ENCODE measurements around the gene TTI1. TPM values are rescaled to one million over a fixed set of nuclear protein-coding genes. Genes with fewer than 3 reads are reported as not detected.

The TTI1 gene
- polyA plus RNA-seq, 1 of the 3 experiments (the other 2 are of a cell fraction): 15.6 TPM

GRCh38 chr20:37977786-37978185 lies 55.5 kb downstream of the TTI1 start:
- H3F3A ChIP-seq (replicated peaks; ENCODE audit: insufficient read depth): no peaks in the 10 kb centered on the region
- no peaks in the 10 kb centered on the region for H3K4me1 ChIP-seq (ENCODE audit: control insufficient read depth in 1 of 2, insufficient read depth in 2 of 2, low read depth in 1 of 2, low read length in 1 of 2)
- H3K9me3 ChIP-seq: no peaks in the 10 kb centered on the region
- H3K36me3 ChIP-seq (replicated peaks in 1 of 2; ENCODE audit: control insufficient read depth in 1 of 2, insufficient read depth in 2 of 2, low read length in 1 of 2): peaks cover 2 to 5% of the 10 kb centered on the region in 2 experiments
- no peak overlapping the region for H3K9ac ChIP-seq
- 83% methylated on average over 6 of the region's 6 CpGs for WGBS (ENCODE audit: low lambda C conversion rate)
- POLR2A ChIA-PET: no interaction called here
- H4K20me1 ChIP-seq (ENCODE audit: insufficient read depth): 0 out of 2 replicates have a peak, but pooled peaks cover 3% of the 10 kb centered on the region
- no peak for DNase-seq
- CTCF ChIA-PET: no interaction called here
- H3K27me3 ChIP-seq (ENCODE audit: insufficient read depth): no peaks in the 10 kb centered on the region
- H3K4me3 ChIP-seq (ENCODE audit: low read depth in 2 of 2, low read length in 1 of 2): no peak overlapping the region
- no peaks in the 10 kb centered on the region for H3K9me2 ChIP-seq
- H3K79me2 ChIP-seq (ENCODE audit: insufficient read depth): no peaks in the 10 kb centered on the region
- no peak overlapping the region for H3K4me2 ChIP-seq
- no peak for TF ChIP-seq FOXJ3 (CRISPR knock-in tag; IDR thresholded peaks at IDR 0.05)
- TF ChIP-seq JUND (IDR thresholded peaks at IDR 0.05): no peak
- no peak for TF ChIP-seq RFX5 (IDR thresholded peaks at IDR 0.05; ENCODE audit: low read length)
- TF ChIP-seq GABPA (IDR thresholded peaks at IDR 0.05; ENCODE audit: low read depth): no peak
- no peak for TF ChIP-seq NRF1 (IDR thresholded peaks at IDR 0.05; ENCODE audit: low read depth, low read length)
- TF ChIP-seq, protein P1, sequence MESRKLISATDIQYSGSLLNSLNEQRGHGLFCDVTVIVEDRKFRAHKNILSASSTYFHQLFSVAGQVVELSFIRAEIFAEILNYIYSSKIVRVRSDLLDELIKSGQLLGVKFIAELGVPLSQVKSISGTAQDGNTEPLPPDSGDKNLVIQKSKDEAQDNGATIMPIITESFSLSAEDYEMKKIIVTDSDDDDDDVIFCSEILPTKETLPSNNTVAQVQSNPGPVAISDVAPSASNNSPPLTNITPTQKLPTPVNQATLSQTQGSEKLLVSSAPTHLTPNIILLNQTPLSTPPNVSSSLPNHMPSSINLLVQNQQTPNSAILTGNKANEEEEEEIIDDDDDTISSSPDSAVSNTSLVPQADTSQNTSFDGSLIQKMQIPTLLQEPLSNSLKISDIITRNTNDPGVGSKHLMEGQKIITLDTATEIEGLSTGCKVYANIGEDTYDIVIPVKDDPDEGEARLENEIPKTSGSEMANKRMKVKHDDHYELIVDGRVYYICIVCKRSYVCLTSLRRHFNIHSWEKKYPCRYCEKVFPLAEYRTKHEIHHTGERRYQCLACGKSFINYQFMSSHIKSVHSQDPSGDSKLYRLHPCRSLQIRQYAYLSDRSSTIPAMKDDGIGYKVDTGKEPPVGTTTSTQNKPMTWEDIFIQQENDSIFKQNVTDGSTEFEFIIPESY (IDR thresholded peaks at IDR 0.05; ENCODE audit: borderline replicate concordance, low read depth): no peak
- TF ChIP-seq YY1 (IDR thresholded peaks at IDR 0.05; ENCODE audit: low read depth): no peak
- no peak overlapping the region for H3K27ac ChIP-seq (ENCODE audit: low read depth in 2 of 2, low read length in 1 of 2)
- H2AFZ ChIP-seq (ENCODE audit: low read depth): no peak overlapping the region

DNA sequence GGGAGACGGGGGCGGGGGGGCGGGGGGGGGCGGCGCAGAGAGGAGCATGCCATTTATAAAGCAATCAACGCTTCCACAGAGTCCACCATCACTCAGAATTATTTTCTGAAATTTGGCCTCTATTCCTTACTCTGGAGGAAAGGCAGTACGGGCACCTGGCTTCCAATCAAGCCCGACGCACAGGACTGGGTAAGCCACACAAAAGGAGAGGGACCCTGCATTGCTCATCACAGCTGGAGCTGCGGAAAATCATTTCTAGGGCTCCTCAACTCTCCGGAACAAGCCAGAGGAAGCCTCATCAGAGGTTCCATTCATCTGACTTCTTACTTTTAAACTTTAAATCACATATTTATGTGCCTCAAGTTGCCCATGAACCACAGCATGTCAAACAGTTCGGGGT lies 55.9 kb downstream of the TTI1 start:
- Histone ChIP-seq H3K4me2 (no peak overlapping the region), H3K27me3 (ENCODE audit: insufficient read depth) (no peaks in the 10 kb centered on the region), H3K79me2 (ENCODE audit: insufficient read depth) (no peaks in the 10 kb centered on the region), H3K36me3 (replicated peaks in 1 of 2; ENCODE audit: control insufficient read depth in 1 of 2, insufficient read depth in 2 of 2, low read length in 1 of 2) (peaks cover 0 to 4% of the 10 kb centered on the region in 2 experiments), H3K9me3 (no peaks in the 10 kb centered on the region), H3K4me1 (ENCODE audit: control insufficient read depth in 1 of 2, insufficient read depth in 2 of 2, low read depth in 1 of 2, low read length in 1 of 2) (no peaks in the 10 kb centered on the region), H3K9me2 (no peaks in the 10 kb centered on the region), H2AFZ (ENCODE audit: low read depth) (no peak overlapping the region), H3K27ac (ENCODE audit: low read depth in 2 of 2, low read length in 1 of 2) (no peak overlapping the region), H3F3A (replicated peaks; ENCODE audit: insufficient read depth) (no peaks in the 10 kb centered on the region), H3K9ac (no peak overlapping the region), H4K20me1 (ENCODE audit: insufficient read depth) (0 out of 2 replicates have a peak, but pooled peaks cover 3% of the 10 kb centered on the region), H3K4me3 (ENCODE audit: low read depth in 2 of 2, low read length in 1 of 2) (no peak overlapping the region)
- TF ChIP-seq YY1 (IDR thresholded peaks at IDR 0.05; ENCODE audit: low read depth) (no peak), TEAD4 (IDR thresholded peaks at IDR 0.05; ENCODE audit: borderline replicate concordance, insufficient read depth) (no peak), GATA2 (CRISPR knock-in tag; IDR thresholded peaks at IDR 0.05) (no peak), JUND (IDR thresholded peaks at IDR 0.05) (no peak), ELF1 (IDR thresholded peaks at IDR 0.05) (no peak), MXI1 (IDR thresholded peaks at IDR 0.05; ENCODE audit: low read depth, low read length) (no peak), SMC3 (IDR thresholded peaks at IDR 0.05; ENCODE audit: low read depth, low read length) (no peak), GABPA (IDR thresholded peaks at IDR 0.05; ENCODE audit: low read depth) (no peak), FOXJ3 (CRISPR knock-in tag; IDR thresholded peaks at IDR 0.05) (no peak), MEF2A (IDR thresholded peaks at IDR 0.05; ENCODE audit: borderline replicate concordance, low read depth) (no peak), SIN3A (IDR thresholded peaks at IDR 0.05; ENCODE audit: borderline replicate concordance, low read depth, low read length) (no peak), RXRA (IDR thresholded peaks at IDR 0.05; ENCODE audit: borderline replicate concordance, low read depth) (no peak)
- POLR2A ChIA-PET: no interaction called here
- CTCF ChIA-PET: interaction anchor here (0.7 to 1.3 kb wide), 2 partner anchors 73 to 74 kb away, joined by 3 read pairs; partner anchors contain the start of gene VSTM2L
- WGBS (ENCODE audit: low lambda C conversion rate): 85% methylated on average over 10 of the region's 12 CpGs
- no peak for DNase-seq
